ENCODE measurements around the gene TLL1.

TLL1 gene

DNA sequence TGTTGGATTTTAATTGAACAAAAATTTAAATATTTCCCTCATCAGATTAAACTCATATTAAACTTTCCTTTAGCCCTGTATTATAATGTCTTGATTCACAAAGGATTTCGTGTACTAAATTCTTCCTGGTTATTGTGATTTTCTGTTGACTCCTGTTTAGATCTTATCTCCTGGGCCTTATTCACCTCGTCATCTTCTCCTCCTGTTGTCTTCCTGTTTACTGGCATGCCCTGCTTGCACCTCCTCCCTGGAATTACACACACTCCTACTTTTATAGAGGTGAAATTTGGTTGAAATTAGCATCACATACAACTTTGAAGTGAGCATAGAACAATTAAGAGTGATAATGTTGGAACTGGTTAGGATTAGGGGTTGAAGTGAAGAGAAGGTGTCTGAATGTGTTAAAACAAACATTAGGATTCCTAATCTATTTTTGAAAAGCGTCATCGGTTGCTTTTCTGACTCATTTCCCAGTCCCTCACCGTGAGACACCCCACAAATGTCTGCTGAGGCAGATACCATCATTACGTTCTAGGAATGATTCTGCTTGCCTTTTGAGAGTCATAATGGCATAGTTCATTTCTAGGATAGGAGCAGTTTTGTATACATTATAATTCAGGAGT is 32.5 kb downstream of the TLL1 start:
- no peak for DNase-seq

DNA sequence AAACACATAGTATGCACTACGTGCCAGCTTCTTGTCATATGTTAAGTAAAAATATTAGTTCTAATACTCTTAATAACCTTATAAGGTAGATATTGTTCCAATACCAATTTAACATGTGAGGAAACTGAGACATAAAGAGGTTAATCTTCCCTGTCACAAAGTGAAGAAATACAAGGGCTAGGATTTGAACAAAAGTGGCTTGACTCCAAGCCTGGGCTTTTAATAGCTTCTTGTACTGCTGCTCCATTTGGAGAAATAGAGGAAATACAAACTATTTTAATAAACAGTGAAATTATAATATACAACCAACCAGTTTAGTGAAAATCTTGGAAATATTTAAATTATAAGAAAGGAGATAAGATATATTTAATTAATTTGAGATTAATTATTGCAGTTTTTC is 33.2 kb downstream of the TLL1 start:
- no peak for DNase-seq

DNA sequence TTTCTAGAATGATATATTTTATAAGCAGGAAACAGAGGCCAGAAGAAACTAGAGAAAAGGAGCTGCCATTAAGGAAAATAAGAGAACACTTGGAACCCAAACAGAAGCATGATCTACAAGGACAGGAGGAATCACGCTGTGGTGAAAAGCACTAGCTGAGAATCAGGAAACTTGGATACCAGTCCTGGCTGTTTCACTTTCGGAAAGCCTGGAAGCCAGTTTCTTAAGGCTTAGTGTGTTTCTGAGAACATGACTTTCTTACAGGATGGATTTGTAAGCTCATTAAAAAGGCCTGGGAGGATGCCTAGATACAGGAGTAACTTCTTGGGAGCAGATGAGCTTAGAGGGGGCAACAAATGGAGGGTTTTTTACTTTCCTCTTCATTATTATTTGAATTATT is 36.9 kb downstream of the TLL1 start:
- DNase-seq = no peak

DNA sequence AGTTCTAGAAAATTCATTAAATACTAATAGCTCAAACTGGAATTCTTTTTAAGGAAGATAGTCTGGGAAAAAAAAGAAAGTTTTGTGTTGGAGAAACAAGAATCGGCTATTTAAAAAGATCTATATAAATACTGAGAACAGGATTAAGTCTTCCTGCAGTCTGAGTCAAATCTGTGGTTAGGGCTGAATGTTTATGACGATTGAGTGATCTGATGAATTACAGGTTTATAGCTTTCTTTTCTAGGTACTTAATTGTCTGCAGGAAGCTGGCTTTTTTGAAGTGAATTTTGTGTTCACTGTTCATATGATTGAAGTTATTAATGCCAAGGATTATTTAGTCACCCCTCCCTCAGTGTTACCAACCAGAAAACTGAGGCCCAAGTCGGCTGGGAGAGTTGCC is 42.2 kb downstream of the TLL1 start:
- DNase-seq = no peak

DNA sequence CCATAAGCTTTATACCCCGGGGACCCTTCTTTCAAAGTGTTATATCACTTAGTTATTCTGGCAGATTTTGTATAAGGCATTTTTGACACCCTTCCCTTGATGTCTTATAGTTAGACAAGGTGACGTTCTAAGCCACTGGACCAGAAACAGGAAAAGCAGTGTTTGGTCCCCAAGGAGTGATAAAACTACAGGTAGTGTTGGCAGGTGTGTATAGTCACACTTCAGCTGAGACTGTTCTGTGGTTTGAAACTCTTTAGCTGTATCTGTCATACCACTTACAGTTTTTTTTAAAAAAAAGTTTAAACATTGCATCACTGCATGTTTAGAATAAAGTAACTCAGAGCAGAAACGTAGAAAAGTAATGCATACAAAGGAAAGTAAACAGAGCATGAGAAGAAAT is 48.5 kb downstream of the TLL1 start:
- DNase-seq = no peak

DNA sequence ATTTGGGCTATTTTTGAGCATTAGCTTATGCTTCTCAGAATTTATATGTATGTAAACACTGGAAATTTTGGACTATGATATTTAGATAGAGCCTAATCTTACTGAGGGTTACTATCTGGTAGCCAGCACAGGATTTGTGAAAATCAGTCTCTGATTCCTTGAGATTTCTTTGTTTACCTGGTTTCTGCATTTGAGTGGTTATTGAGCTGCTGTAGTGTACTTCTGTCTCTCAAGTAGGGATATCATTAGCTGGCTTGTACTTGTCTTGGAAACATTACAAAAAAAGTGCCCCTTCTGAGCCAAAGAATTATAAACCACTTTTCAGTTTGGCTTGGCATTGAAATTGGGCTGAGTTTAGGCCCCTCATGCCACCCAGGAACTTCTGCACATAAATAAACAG is 49.7 kb downstream of the TLL1 start:
- peak; percentile 35 for DNase-seq

DNA sequence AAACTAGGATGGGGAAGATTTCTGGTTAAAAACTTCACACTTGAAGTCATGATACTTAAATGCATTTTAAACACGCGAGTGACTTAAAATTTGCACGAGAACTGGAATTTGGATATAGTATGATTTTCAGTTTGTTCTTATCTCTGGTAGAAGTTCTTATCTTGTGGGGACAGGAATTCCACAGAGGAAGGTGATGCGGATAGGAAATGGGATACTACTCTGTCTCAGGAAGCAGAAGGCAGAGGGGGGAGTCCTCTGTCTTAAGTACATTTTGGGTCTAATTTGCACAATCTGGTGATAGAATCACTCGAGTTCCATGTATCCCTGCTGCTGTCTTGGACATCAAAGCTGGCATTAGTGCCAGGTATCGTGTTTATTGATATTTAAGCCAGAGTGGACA is 53.3 kb downstream of the TLL1 start:
- no peak for DNase-seq

DNA sequence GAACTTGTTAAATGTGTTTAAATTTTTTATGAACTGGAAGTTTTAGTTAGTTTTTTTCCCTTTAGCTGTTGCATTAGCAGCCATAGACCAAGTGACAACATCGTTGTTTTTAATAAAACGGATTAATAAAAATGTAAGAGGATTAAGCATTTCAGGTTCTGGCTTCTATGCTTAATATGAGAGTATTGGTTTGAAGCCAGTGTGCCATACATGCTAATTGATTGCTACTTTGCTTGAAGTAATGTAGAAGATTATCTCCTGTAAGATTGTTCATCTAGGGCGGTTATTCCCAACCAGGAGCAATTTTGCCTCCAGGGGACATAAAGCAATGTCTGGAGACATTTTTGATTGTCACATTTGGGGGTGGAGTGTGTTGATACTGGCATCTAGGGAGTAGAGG is 54.3 kb downstream of the TLL1 start:
- DNase-seq = no peak

DNA sequence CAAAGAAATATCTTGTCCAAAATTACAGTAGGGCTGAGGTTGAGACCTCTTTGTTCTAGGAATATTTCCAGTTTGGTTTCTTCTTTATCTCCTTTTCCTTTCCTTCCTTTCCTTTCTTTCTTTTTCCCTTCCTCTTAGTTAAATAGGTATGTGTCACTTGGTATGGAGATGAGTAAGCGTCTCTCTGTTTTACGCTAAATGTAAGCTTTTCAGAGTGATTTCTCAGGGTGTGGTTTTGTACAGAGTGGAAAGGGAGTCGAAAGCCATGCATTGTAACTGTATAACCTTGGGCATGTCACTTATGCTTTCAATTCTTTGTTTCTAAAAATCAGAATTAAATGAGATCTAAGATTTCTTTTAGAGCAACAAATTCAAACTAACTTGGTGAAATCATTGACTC is 54.8 kb downstream of the TLL1 start:
- no peak for DNase-seq

DNA sequence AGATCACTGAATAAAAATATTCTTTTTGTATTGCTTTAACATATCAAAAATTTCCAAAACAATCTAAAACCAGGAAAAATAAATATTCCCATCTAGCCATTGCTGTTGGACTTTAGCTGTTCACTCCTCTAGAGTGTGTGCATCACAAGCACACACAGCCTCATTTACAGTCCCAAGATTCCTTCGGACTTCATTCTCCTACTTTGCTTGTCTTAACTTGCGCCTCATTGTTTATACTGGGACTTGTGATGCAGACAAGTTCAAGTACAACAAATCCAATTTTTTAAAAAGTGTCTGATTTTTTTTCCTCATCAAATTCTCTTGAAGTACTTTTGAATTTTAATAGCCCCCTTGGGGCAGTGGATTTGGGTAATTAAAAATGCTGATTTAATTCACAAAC is 55.6 kb downstream of the TLL1 start:
- DNase-seq = no peak

DNA sequence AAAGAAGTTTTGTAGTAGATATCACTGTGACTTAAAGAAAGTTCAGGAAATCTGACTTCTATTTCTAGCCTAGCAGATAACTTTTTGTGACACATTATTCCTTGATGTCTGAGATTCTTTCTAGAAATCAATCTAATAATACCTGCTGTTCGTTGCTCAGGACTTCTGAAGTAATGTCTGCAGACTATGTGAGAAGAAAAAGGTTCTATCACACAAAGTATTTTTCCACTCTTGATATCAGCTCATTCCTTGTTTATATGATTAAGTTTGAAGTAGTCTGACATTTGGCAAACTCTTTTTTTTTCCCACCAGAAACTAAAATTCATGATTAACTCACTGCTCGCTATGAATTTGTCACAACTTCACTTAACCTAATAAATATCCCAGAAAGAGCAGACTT is 56.6 kb downstream of the TLL1 start:
- no peak for DNase-seq

DNA sequence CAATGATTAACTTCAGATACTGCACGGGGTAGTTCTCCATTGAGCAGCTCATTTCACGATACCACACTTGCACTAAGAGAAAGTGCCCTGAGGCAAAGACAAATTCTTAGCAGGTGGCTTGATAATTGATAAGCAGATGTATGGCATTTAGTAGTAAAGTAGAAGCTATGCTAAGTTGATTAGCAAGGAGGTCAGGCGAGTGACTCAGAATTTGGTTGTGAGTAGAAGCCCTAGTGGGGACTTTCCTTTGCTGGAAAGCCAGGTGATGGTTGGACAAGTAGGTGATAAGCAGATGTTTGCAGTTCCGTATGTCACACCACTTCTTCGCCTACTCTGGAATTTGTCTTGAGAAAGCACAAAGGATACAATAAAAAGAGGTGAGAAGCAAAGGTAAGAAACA is 58.7 kb downstream of the TLL1 start:
- no peak for DNase-seq

DNA sequence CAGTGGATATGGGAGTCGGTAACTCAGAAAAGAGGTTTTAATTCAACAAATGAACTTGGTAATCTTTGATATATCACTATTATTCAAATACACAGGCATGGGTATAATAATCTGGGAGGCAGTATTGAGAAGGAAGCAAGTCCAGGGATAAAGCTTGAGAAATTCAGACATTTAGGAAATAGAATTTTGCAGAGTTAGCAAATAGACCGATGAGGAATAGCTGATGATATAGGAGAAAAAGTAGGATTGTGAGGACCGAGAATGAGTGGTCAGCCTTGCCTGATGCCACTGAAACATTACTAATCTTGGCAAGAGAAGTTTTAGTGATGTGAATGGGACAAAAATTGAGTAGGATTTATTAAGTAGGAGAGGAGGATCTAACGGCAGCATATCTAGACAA is 71.9 kb downstream of the TLL1 start:
- no peak for DNase-seq

DNA sequence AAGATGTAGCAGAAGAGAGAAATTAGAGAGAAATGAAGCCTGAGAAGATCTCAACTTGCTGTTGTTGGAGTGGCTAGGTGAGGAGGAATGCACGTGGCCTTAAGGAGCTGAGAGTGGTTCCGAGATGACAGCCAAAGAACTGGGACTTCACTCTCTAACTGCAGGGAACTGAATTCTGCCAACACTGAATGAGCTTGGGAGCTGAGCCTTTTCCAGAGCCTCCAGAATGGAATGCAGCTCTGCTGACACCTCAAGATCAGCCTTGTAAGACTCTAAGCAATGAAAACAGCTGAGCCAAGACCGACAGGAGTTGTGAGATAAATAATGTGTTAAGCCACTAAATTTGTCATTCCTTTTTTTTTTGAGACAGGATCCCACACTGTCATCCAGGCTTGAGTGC is 73.0 kb downstream of the TLL1 start:
- no peak for DNase-seq

DNA sequence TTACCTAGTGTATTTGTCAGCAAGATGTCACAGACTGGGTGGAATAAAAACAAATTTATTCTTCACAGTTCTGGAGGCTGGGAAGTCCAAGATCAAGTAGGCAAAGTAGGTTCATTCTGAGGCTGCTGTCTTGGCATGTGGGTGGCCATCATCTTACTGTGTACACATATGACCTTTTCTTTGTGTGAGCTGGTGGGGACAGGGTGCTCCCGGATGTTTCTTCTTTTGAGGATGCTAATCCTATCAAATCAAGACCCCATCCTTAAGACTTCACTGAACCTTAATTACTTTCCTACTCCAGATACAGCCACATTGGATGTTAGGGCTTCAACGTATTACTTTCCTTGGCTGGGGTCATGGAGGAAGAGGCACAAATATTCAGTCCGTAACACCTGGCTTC is 74.0 kb downstream of the TLL1 start:
- DNase-seq = no peak

DNA sequence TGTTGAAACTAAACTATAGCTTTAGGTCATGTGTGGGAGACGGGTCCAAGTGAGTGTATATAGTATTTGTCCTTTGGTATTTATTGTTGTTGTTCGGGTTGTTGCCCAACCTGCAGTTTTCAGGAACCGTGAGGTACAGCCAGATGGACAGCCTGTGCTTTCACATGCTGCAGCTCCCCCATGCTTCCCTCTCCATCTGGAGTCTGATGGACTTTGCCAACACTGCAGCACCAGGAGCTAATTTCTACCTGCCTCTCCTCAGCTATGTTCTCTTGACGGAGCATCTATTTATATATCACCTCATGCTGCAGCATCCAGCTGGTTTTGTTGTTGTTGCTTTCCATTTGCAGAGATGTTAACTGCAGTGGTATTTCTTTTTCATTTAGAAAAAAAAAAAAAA is 80.1 kb downstream of the TLL1 start:
- DNase-seq = no peak

DNA sequence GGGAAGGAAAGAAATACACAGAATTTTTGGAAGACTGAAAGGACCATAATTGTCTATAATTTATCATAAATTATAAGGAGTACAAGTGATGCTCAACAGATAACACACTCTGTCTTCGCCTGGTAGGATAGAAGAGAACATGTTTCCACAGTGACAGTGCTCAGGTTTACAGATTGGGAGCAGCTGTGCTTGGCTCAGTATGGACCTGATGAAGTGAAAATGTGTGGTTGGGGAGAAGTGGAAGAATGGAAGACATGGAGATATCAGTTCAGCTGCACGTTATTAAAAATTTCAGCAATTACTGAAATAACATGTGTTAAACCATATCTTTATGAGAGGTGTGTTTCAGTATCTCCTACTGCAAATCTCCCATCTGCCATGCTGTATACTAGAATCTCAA is 90.6 kb downstream of the TLL1 start:
- DNase-seq = no peak

DNA sequence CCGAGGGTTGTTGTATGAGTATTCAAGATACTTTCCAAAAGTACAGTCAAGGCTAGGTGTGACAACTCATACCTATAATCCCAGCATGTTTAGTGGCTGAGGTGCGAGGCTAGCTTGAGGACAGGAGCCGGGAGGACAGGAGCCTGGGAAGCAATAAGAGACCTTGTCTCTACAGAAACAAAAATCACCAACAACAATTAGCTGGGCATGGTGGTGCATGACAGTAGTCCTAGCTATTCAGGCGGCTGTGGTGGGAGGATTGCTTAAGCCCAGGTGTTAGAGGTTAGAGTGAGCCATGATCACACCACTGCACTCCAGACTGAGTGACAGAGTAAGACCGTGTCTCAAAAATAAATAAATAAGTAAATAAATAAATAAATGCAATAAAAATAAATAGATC is 91.6 kb downstream of the TLL1 start:
- DNase-seq = no peak

DNA sequence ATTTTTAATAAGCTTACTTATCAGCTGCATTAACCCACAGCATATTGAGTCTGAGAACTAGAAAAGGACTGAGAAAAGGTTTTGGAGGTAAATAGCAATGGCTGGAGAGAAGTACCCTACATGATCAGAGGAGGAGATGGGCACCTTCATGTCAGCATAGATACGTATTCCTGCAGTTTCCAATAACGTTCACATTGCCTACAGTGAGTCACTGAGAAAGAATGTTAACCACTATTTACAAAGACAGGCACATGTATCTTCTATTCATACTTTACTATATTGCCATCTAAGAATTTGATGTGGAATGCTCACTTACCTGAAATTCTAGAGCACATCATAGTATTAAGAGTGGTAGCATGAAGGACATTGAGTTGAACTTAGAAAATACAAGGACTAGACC is 92.5 kb downstream of the TLL1 start:
- no peak for DNase-seq

DNA sequence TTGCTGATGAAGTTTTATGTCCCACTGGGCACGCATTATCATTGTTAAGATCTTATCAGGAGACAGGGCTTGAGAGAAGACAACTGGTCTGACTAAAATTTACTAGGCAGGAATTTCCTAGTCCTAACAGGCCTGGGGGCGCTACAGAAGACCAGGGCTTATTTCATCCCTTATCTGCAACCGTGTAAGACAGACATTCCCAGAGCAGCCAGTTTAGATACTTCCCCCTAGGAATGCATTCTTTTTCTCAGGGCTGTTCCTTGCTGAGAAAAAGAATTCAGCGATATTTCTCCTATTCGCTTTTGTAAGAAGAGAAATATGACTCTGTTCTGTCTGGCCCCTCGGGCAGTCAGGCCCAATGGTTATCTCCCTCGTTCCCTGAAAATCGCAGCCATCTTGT is 93.8 kb downstream of the TLL1 start:
- DNase-seq = no peak

DNA sequence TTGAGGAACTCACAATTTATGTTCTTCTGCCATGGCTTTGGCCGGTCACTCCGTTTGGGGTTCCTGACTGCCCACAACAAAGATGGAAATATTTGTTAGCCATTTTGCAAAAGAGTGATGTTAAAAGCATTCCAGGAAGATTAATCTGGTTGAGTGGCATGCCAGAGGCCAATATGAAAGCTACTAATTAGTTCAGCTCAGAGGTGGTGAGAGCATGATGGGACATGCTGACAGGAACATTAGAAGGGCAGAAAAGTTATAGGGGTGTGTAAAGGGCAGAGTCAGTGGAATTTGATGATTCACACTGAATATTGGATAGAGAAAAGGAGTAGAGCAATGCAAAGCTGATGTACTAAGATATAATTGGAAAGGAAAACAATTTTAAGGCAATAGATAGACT is 94.4 kb downstream of the TLL1 start:
- DNase-seq = no peak

DNA sequence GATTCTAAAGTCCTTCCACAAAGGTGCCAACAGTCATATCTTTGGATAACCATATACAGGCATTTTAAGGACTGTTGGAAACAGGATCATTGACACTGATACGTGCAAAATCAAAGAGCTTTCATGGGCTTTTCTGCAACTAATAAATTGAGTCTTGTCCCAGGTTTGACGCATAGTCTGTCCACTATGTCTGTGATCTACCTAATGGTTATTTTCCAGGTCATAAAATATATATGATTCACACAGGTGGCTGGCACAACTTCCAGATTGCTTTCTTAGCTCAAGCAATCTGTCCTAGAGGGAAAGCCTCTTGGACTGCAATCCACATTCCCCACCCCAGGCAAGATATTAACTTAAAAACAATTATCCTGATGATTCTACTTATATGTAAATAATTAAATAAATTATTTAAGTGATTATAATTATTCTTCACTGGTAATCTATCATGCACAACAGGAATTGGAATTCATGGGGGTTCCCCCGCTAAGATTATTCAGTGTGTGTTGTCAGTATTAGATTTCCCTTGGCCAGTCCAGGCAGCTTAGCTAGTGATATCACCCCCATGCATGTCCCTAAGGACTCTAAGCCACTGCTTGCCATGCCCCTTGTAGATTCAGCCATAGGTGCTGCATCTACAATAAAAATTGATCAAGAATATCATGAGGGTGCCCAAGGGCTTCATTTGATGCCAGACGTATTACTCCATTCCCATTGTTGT is 97.8 kb downstream of the TLL1 start:
- DNase-seq = no peak

DNA sequence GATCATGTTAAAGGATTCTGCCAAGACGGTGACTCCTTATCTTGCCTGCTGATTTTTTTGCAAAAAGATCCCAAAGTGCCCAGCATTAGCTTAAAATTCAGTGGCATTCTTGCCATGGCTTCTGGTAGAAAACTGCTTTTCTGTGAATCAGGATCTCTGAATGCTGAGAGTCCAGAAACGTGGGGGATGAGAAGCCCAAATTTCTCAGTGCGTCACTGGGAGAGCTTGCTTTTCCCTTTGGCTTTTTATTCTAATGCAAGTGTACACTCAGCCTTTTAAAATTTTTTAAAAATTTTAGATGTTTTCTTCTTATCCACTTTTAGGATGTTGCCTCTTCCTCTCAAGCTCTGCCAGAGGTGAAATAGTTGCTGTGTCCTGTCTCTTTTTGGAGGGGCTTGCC is 98.4 kb downstream of the TLL1 start:
- no peak for DNase-seq

DNA sequence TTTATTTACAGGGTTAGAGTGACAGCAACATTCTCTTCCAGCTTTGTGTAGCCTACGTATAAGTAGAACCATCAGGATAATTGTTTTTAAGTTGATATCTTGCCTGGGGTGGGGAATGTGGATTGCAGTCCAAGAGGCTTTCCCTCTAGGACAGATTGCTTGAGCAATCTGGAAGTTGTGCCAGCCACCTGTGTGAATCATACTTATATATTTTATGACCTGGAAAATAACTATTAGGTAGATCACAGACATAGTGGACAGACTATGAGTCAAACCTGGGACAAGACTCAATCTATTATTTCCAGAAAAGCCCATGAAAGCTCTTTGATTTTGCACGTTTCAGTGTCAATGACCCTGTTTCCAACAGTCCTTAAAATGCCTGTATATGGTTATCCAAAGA is 98.9 kb downstream of the TLL1 start:
- no peak for DNase-seq

DNA sequence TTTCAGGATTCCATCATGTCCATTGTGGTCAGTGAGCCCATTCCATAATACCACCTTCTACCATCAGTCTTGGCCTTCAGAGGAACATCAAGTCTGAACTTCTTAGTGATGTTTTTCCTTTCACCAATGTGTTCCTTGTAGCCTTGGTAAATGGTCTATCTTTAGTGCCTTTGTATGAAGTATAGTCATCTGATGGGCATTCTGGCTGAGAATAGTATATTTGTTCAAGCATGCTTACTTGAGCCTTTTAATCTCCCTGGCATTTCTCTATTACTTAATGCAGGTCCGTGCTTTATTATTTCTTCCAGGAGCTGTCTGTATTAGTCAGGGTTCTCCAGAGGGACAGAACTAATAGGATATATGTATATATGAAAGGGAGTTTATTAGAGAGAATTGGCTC is 99.7 kb downstream of the TLL1 start:
- no peak for DNase-seq

Data from NCI-H1105 treated with DMSO at 0.1 percent for 48 hours (cell line).